PFSK-1 (cell line): Measurements from ENCODE around the gene EYA4.

Source experiments
- SIN3A ChIP-seq: IDR thresholded peaks from 2 replicates; pipeline ENCODE4 v1.6.1; 2012; ENCODE audit warnings: mild to moderate bottlenecking, low read length, moderate library complexity, borderline replicate concordance; ENCODE audit not compliant: insufficient read depth
- TAF1 ChIP-seq: IDR thresholded peaks from 2 replicates; pipeline ENCODE4 v1.6.1; 2012; ENCODE audit warnings: low read length, control low read depth, borderline replicate concordance; ENCODE audit not compliant: insufficient read depth

- TF ChIP-seq TAF1 (no peak), SIN3A (no peak)
These were observed 147.6 kb downstream of the EYA4 start for GRCh38 chr6:133388731-133389130.
